HepG2 (cell line): ENCODE results near the gene NT5DC1. TPM values are rescaled to one million over a fixed set of nuclear protein-coding genes. Genes with fewer than 3 reads are reported as not detected.

Source experiments
- DBP ChIP-seq: sonication (generic); formaldehyde crosslinking; IDR thresholded peaks from 2 replicates; pipeline ENCODE4 v1.4.0; 2020; ENCODE audit warnings: missing genetic modification reagents; ENCODE audit errors: not compliant biosample characterization
- HMGXB4 ChIP-seq, 2 experiments: sonication (generic) in 1 of 2; formaldehyde crosslinking in 1 of 2; IDR thresholded peaks; 2 replicates each; pipeline versions ENCODE4 v1.4.0 to v1.6.1; 2018 to 2020; ENCODE audit warnings: missing genetic modification reagents in 2 of 2, borderline replicate concordance in 1 of 2, low read depth in 1 of 2, mild to moderate bottlenecking in 1 of 2, missing biosample characterization in 1 of 2
- KAT8 ChIP-seq: IDR thresholded peaks from 2 replicates; pipeline ENCODE4 v1.6.1; 2016; ENCODE audit warnings: missing genetic modification reagents, missing compliant biosample characterization
- KMT2B ChIP-seq: IDR thresholded peaks from 2 replicates; pipeline ENCODE4 v1.6.1; 2016; ENCODE audit warnings: missing genetic modification reagents, missing compliant biosample characterization
- NCOA5 ChIP-seq: sonication (generic); formaldehyde crosslinking; IDR thresholded peaks from 2 replicates; pipeline ENCODE4 v1.4.0; 2020; ENCODE audit warnings: missing genetic modification reagents
- NR2F6 ChIP-seq, 2 experiments: IDR thresholded peaks; 2 replicates each; pipeline ENCODE4 v1.6.1; 2016; ENCODE audit warnings: antibody characterized with exemption in 1 of 2, mild to moderate bottlenecking in 1 of 2
- RXRB ChIP-seq: IDR thresholded peaks from 2 replicates; pipeline ENCODE4 v1.6.1; 2016; ENCODE audit warnings: borderline replicate concordance, missing genetic modification reagents, missing compliant biosample characterization
- SIN3B ChIP-seq: fragments of 150-350 bp; IDR thresholded peaks from 2 replicates; pipeline ENCODE4 v1.6.1; 2014; ENCODE audit warnings: low read length
- SOX6 ChIP-seq, 2 experiments: fragments of 450-650 bp in 1 of 2; sonication (generic) in 1 of 2; formaldehyde crosslinking in 1 of 2; IDR thresholded peaks; 2 replicates each; pipeline versions ENCODE4 v1.4.0 to v1.6.1; 2017 to 2020; ENCODE audit warnings: antibody characterized with exemption in 1 of 2, mild to moderate bottlenecking in 1 of 2, missing genetic modification reagents in 1 of 2
- ZBTB40 ChIP-seq, 2 experiments: fragments of 450-650 bp in 1 of 2; sonication (generic) in 1 of 2; formaldehyde crosslinking in 1 of 2; IDR thresholded peaks; 2 replicates each; pipeline versions ENCODE4 v1.6.1 to v1.8.0; 2016 to 2022; ENCODE audit warnings: antibody characterized with exemption in 1 of 2, mild to moderate bottlenecking in 1 of 2, missing genetic modification reagents in 1 of 2
- ZBTB8A ChIP-seq: sonication (generic); formaldehyde crosslinking; IDR thresholded peaks from 2 replicates; pipeline ENCODE4 v1.4.0; 2020; ENCODE audit warnings: mild to moderate bottlenecking, low read depth, missing genetic modification reagents, borderline replicate concordance
- ZEB1 ChIP-seq: IDR thresholded peaks from 2 replicates; pipeline ENCODE4 v1.6.1; 2012; ENCODE audit warnings: mild to moderate bottlenecking, low read depth, inconsistent platforms; ENCODE audit not compliant: insufficient replicate concordance
- ZNF180 ChIP-seq: sonication (generic); formaldehyde crosslinking; IDR thresholded peaks from 2 replicates; pipeline ENCODE4 v1.4.0; 2020; ENCODE audit warnings: low read depth, missing genetic modification reagents, borderline replicate concordance
- polyA plus RNA-seq, 8 experiments: library from polyadenylated mRNA; depleted of rRNA in 3 of 8; stranded (reverse) in 7 of 8; unstranded in 1 of 8; fragments of >200 nt; fragmentation: Illumina TruSeq in 4 of 8; extraction: Trizol in 4 of 8; gene quantifications; 2 replicates each; pipeline versions ENCODE4 v1.2.1 to v1.2.3, GENCODE V29; 2011 to 2016; ENCODE audit warnings: low read depth in 4 of 8, missing spikeins in 1 of 8, mixed read lengths in 1 of 8; ENCODE audit not compliant: insufficient read depth in 1 of 8
- total RNA-seq, 5 experiments: library from RNA; depleted of rRNA; stranded (reverse); fragments of >200 nt; fragmentation: Illumina TruSeq; extraction: Trizol; gene quantifications; 2 replicates each; pipeline ENCODE4 v1.2.3, GENCODE V29; 2016; ENCODE audit warnings: low read depth in 1 of 5

The NT5DC1 gene
- total and polyA plus RNA-seq, 2 of the 13 experiments (the other 11 are each of a cell fraction or from before 2014, with no cell fraction given), result 27.0 to 56.1 TPM

- TF ChIP-seq ZBTB40 (IDR thresholded peaks at IDR 0.05) (no peak), ZBTB40 (CRISPR knock-in tag; IDR thresholded peaks at IDR 0.05) (no peak), KAT8 (CRISPR knock-in tag) (peak; percentile 45; the same call in 1 of the 2 replicates), RXRB (CRISPR knock-in tag) (peak; percentile 83), ZEB1 (no peak), NCOA5 (CRISPR knock-in tag) (no peak), NR2F6 (IDR thresholded peaks at IDR 0.05) (peak; percentile 48), NR2F6 (CRISPR knock-in tag; IDR thresholded peaks at IDR 0.05) (peak; percentile 63; the same call in 1 of the 2 replicates), SOX6 (IDR thresholded peaks at IDR 0.05) (no peak), SOX6 (CRISPR knock-in tag; IDR thresholded peaks at IDR 0.05) (peak; percentile 47; the same call in 1 of the 2 replicates), HMGXB4 (CRISPR knock-in tag; IDR thresholded peaks at IDR 0.05; ENCODE audit: borderline replicate concordance in 1 of 2, low read depth in 1 of 2) (peak; percentile 49 to 86; a peak in 3 of 4 replicates), ZBTB8A (CRISPR knock-in tag) (no peak), DBP (CRISPR knock-in tag) (no peak), SIN3B (no peak), KMT2B (CRISPR knock-in tag) (0 out of 2 replicates have a peak, but pooled peaks have one; percentile 13), ZNF180 (no peak)
Measured at GRCh38 chr6:116268589-116269293, 168.1 kb downstream of the NT5DC1 start (continued).
